Measurements from ENCODE around the gene PABPN1.
A peak's percentile ranks its signal among the peaks of the same experiment; 100 is the strongest.
"Not testable (repeated sequence)": the region's sequence is repeated elsewhere in the genome, so short reads cannot be mapped to it uniquely, and the experiment has no call there.

The PABPN1 gene

DNA sequence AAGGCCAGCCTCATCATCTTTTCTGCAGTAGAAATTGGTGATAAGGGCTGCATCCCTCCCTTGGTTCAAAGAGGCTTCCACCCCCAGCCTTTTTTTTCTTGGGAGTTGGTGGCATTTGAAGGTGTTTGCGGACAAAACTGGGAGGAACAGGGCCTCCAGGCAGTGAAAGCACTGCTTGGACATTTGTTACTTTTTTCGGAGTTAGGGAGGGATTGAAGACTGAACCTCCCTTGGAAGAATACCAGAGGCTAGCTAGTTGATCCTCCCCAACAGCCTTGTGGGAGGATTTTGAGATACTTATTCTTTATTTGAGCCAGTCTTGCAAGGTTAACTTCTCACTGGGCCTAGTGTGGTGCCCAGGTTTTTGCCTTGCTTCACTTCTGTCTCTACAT, 3.2 kb downstream of the PABPN1 start:
- no peak for DNase-seq (ENCODE audit: low read depth)
- H3K4me3 ChIP-seq (ENCODE audit: low read depth, low read length): no peak overlapping the region
- TF ChIP-seq MYC (IDR thresholded peaks at IDR 0.05; ENCODE audit: low read depth, low read length): no peak
- TF ChIP-seq, protein P1, sequence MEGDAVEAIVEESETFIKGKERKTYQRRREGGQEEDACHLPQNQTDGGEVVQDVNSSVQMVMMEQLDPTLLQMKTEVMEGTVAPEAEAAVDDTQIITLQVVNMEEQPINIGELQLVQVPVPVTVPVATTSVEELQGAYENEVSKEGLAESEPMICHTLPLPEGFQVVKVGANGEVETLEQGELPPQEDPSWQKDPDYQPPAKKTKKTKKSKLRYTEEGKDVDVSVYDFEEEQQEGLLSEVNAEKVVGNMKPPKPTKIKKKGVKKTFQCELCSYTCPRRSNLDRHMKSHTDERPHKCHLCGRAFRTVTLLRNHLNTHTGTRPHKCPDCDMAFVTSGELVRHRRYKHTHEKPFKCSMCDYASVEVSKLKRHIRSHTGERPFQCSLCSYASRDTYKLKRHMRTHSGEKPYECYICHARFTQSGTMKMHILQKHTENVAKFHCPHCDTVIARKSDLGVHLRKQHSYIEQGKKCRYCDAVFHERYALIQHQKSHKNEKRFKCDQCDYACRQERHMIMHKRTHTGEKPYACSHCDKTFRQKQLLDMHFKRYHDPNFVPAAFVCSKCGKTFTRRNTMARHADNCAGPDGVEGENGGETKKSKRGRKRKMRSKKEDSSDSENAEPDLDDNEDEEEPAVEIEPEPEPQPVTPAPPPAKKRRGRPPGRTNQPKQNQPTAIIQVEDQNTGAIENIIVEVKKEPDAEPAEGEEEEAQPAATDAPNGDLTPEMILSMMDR (IDR thresholded peaks at IDR 0.05; ENCODE audit: low read depth, low read length): no peak
- TF ChIP-seq, protein P2, sequence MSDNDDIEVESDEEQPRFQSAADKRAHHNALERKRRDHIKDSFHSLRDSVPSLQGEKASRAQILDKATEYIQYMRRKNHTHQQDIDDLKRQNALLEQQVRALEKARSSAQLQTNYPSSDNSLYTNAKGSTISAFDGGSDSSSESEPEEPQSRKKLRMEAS (IDR thresholded peaks at IDR 0.05; ENCODE audit: low read depth, low read length): no peak
- no peak for TF ChIP-seq POLR2A (IDR thresholded peaks at IDR 0.05; ENCODE audit: extremely low read depth, insufficient read length)

DNA sequence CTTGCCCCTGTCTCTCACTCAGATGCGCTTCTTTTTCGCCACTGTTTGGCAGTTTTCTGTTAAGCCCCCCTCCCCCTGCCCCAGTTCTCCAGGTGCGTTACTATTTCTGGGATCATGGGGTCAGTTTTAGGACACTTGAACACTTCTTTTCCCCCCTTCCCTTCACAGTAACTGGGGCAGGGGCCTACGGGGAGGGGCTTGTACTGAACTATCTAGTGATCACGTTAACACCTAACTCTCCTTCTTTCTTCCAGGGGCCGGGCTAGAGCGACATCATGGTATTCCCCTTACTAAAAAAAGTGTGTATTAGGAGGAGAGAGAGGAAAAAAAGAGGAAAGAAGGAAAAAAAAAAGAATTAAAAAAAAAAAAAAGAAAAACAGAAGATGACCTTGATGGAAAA, 3.7 kb downstream of the PABPN1 start:
- DNase-seq (ENCODE audit: low read depth): no peak
- TF ChIP-seq, protein P1 (IDR thresholded peaks at IDR 0.05; ENCODE audit: low read depth, low read length): no peak
- TF ChIP-seq POLR2A (IDR thresholded peaks at IDR 0.05; ENCODE audit: extremely low read depth, insufficient read length) (no peak), MYC (IDR thresholded peaks at IDR 0.05; ENCODE audit: low read depth, low read length) (no peak)
- TF ChIP-seq, protein P2 (IDR thresholded peaks at IDR 0.05; ENCODE audit: low read depth, low read length): no peak
- no peak overlapping the region for H3K4me3 ChIP-seq (ENCODE audit: low read depth, low read length)

DNA sequence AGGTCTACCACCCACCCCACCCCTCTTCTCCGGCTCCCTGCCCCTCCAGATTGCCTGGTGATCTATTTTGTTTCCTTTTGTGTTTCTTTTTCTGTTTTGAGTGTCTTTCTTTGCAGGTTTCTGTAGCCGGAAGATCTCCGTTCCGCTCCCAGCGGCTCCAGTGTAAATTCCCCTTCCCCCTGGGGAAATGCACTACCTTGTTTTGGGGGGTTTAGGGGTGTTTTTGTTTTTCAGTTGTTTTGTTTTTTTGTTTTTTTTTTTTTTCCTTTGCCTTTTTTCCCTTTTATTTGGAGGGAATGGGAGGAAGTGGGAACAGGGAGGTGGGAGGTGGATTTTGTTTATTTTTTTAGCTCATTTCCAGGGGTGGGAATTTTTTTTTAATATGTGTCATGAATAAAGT, 4.5 kb downstream of the PABPN1 start:
- not testable (repeated sequence) for H3K4me3 ChIP-seq (ENCODE audit: low read depth, low read length); DNase-seq (ENCODE audit: low read depth)

DNA sequence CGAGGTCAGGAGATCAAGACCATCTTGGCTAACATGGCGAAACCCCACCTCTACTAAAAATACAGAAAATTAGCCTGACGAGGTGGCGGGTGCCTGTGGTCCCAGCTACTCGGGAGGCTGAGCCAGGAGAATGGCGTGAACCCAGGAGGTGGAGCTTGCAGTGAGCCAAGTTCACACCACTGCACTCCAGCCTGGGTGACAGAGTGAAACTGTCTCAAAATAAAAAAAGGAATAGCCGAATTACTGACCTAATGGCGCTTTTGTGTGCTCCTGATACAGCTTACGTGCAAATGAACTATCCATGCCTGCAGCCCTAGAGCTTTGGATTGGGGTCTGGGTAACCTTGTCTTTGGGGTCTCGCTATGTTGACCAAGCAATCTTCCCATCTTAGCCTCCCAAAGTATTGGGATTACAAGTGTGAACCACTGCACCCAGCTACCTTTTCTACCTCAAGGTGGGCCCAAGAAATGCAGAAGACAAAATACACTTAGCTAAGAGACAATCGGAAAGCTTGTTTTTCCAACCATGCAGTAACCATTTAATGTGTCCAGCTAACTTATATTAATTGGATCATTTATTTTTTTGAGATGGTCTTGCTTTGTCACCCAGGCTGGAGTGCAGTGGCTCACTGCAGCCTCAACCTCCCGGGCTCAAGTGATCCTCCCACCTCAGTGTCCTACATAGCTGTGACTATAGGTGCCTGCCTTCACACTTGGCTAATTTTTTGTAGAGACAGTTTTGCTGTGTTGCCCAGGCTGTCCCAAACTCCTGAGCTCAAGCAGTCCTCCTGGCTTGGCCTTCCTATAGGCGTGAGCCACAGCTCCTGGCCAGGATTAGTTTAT, 5.5 kb downstream of the PABPN1 start:
- TF ChIP-seq, protein P2 (IDR thresholded peaks at IDR 0.05; ENCODE audit: low read depth, low read length): no peak
- TF ChIP-seq, protein P1 (IDR thresholded peaks at IDR 0.05; ENCODE audit: low read depth, low read length): no peak
- no peak for TF ChIP-seq POLR2A (IDR thresholded peaks at IDR 0.05; ENCODE audit: extremely low read depth, insufficient read length)
- no peak for TF ChIP-seq MYC (IDR thresholded peaks at IDR 0.05; ENCODE audit: low read depth, low read length)
- DNase-seq (ENCODE audit: low read depth): no peak
- no peak overlapping the region for H3K4me3 ChIP-seq (ENCODE audit: low read depth, low read length)

DNA sequence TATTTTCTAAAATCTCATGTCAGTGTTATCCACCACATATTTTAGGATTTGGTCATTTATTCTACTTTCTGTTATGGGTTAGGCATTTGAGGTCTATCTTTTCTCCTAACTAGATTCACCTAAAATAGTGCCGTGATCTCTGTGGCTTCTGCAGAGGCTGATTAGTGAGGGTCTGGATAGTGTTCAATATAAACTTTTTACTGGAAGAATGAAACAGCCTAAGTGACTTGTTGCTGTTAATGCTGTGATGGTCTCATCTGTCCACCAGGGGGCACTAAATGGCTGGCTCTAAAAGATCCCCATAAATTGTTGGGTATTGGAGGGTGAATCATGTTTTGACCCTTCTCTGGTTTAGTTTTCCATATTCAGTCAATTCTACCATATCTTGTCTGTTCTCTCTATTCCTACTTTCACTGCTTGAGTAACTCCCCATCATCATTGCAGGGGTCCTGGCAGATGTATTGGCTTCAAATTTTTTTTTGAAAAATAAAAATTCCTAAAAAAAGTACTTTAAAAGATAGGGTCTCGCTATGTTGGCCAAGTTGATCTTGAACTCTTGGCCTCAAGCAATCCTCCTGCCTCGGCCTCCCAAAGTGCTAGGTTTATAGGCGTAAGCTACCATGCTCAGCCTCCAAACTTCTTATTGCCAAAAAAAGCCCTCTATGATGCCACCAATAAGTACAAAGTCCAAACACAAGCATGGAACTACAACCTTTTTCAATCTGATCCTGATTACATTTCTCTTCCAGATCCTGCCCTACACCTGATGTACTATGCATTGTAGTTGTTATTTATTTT, 6.9 kb downstream of the PABPN1 start:
- no peak overlapping the region for H3K4me3 ChIP-seq (ENCODE audit: low read depth, low read length)
- peak; percentile 82 for DNase-seq (ENCODE audit: low read depth)
- TF ChIP-seq, protein P1 (IDR thresholded peaks at IDR 0.05; ENCODE audit: low read depth, low read length): peak; percentile 81
- TF ChIP-seq MYC (IDR thresholded peaks at IDR 0.05; ENCODE audit: low read depth, low read length): peak; percentile 26; the same call in 1 of the 2 replicates
- no peak for TF ChIP-seq POLR2A (IDR thresholded peaks at IDR 0.05; ENCODE audit: extremely low read depth, insufficient read length)
- TF ChIP-seq, protein P2 (IDR thresholded peaks at IDR 0.05; ENCODE audit: low read depth, low read length): no peak

DNA sequence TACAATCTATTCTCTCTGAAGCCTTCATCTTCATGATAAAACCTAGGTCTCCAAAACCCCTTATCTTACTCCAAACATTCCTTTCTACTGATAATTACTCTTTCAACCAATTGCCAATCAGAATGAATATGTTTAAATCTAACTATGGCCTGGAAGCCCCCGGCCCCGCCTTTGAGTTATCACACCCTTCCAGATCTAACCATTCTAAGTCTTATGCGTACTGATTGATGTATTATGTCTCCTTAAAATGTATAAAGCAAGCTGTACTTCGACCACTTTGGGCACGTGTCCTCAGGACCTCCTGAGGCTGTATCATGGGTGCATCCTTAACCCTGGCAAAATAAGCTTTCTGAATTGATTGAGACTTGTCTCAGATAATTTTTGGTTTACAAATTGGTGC, 14.4 kb downstream of the PABPN1 start:
- TF ChIP-seq POLR2A (IDR thresholded peaks at IDR 0.05; ENCODE audit: extremely low read depth, insufficient read length): no peak
- TF ChIP-seq, protein P1 (IDR thresholded peaks at IDR 0.05; ENCODE audit: low read depth, low read length): no peak
- no peak for TF ChIP-seq MYC (IDR thresholded peaks at IDR 0.05; ENCODE audit: low read depth, low read length)
- TF ChIP-seq, protein P2 (IDR thresholded peaks at IDR 0.05; ENCODE audit: low read depth, low read length): no peak
- DNase-seq (ENCODE audit: low read depth): no peak
- no peak overlapping the region for H3K4me3 ChIP-seq (ENCODE audit: low read depth, low read length)
